Measurements from ENCODE around the gene ELL. TPM values are rescaled to one million over a fixed set of nuclear protein-coding genes. Genes with fewer than 3 reads are reported as not detected.
A peak's percentile ranks its signal among the peaks of the same experiment; 100 is the strongest.

Gene ELL
- total RNA-seq, 1 experiment from 2014 or later: 22.9 TPM

GRCh38 chr19:18538115-18538514, 16.2 kb upstream of the ELL start:
- Histone ChIP-seq H3K27ac (ENCODE audit: low read depth, low read length) (no peak overlapping the region), H3K4me3 (replicated peaks in 1 of 2; ENCODE audit: low read depth in 1 of 2, low read length in 2 of 2) (no peak overlapping the region), H3K27me3 (ENCODE audit: insufficient read depth, low read length) (no peaks in the 10 kb centered on the region), H4K20me1 (ENCODE audit: insufficient read depth) (no peaks in the 10 kb centered on the region), H2AFZ (ENCODE audit: low read depth, low read length, poor library complexity, severe bottlenecking) (no peak overlapping the region), H3K9me3 (ENCODE audit: control insufficient read depth in 1 of 2, insufficient read depth in 1 of 2, low read depth in 1 of 2, low read length in 2 of 2) (no peaks in the 10 kb centered on the region), H3K9ac (ENCODE audit: low read length) (no peak overlapping the region), H3K9me2 (ENCODE audit: insufficient read depth) (no peaks in the 10 kb centered on the region), H3K36me3 (ENCODE audit: control insufficient read depth in 1 of 2, insufficient read depth in 2 of 2, low read length in 2 of 2) (peaks cover 20 to 21% of the 10 kb centered on the region in 2 experiments; a peak in 3 of 4 replicates), H3K4me1 (ENCODE audit: control insufficient read depth in 1 of 2, insufficient read depth in 2 of 2, low read length in 2 of 2) (peaks cover 2 to 9% of the 10 kb centered on the region in 2 experiments), H3K79me2 (ENCODE audit: insufficient read depth, low read length) (peaks cover 17% of the 10 kb centered on the region), H3K4me2 (ENCODE audit: low read length) (no peak overlapping the region)
- intact Hi-C loops (cut with micrococcal nuclease): no loop called here
- no peak for ATAC-seq
- POLR2A ChIA-PET: no interaction called here
- no peak for DNase-seq (ENCODE audit: low read depth, low spot score)
- BruUV-seq (replicated peaks): no TSS peak
- CTCF ChIA-PET: no interaction called here
- RAD21 ChIA-PET (ENCODE audit: low non-redundant PET in 1 of 2, low total read pairs in 2 of 2, uncharacterized antibody in 2 of 2, unreplicated experiment in 2 of 2): no interaction called here
- TF ChIP-seq EZH2 (IDR thresholded peaks at IDR 0.05) (no peak), CBX3 (IDR thresholded peaks at IDR 0.05; ENCODE audit: low read depth) (no peak), YY1 (IDR thresholded peaks at IDR 0.05; ENCODE audit: extremely low read depth, insufficient replicate concordance, low read depth, low read length) (no peak), SIN3A (IDR thresholded peaks at IDR 0.05; ENCODE audit: low read depth) (no peak), ELF1 (IDR thresholded peaks at IDR 0.05; ENCODE audit: borderline replicate concordance, low read depth) (no peak), SRF (IDR thresholded peaks at IDR 0.05; ENCODE audit: low read depth) (no peak), RAD21 (IDR thresholded peaks at IDR 0.05; ENCODE audit: low read depth) (no peak), CEBPB (IDR thresholded peaks at IDR 0.05; ENCODE audit: low read depth) (no peak), TCF7L2 (IDR thresholded peaks at IDR 0.05; ENCODE audit: borderline replicate concordance, extremely low read depth, insufficient read depth, insufficient read length) (no peak), POLR2AphosphoS5 (IDR thresholded peaks at IDR 0.05; ENCODE audit: low read depth, low read length) (no peak)

- TF ChIP-seq ZFX (IDR thresholded peaks at IDR 0.05) (0 out of 2 replicates have a peak, but pooled peaks have one; percentile 13), ZNF274 (IDR thresholded peaks at IDR 0.05; ENCODE audit: low read depth, low read length) (no peak)
- ChIA-PET RAD21 (ENCODE audit: low non-redundant PET in 1 of 2, low total read pairs in 2 of 2, uncharacterized antibody in 2 of 2, unreplicated experiment in 2 of 2) (no interaction called here), POLR2A (no interaction called here), CTCF (no interaction called here)
- H3K36me3 ChIP-seq (ENCODE audit: control insufficient read depth in 1 of 2, insufficient read depth in 2 of 2, low read length in 2 of 2): peaks cover 20 to 27% of the 10 kb centered on the region in 2 experiments; a peak in 3 of 4 replicates
- no peaks in the 10 kb centered on the region for H3K9me3 ChIP-seq (ENCODE audit: control insufficient read depth in 1 of 2, insufficient read depth in 1 of 2, low read depth in 1 of 2, low read length in 2 of 2)
- DNase-seq (ENCODE audit: low read depth, low spot score) (no peak), ATAC-seq (no peak)
- peaks cover 2 to 7% of the 10 kb centered on the region in 2 experiments for H3K4me1 ChIP-seq (ENCODE audit: control insufficient read depth in 1 of 2, insufficient read depth in 2 of 2, low read length in 2 of 2)
- no peak overlapping the region for H3K27ac ChIP-seq (ENCODE audit: low read depth, low read length)
- peaks cover 14% of the 10 kb centered on the region for H3K79me2 ChIP-seq (ENCODE audit: insufficient read depth, low read length)
- no peak overlapping the region for H2AFZ ChIP-seq (ENCODE audit: low read depth, low read length, poor library complexity, severe bottlenecking)
- H4K20me1 ChIP-seq (ENCODE audit: insufficient read depth): no peaks in the 10 kb centered on the region
- no peak overlapping the region for H3K4me3 ChIP-seq (replicated peaks in 1 of 2; ENCODE audit: low read depth in 1 of 2, low read length in 2 of 2)
- intact Hi-C loops (cut with micrococcal nuclease): no loop called here
- H3K4me2 ChIP-seq (ENCODE audit: low read length): no peak overlapping the region
- H3K27me3 ChIP-seq (ENCODE audit: insufficient read depth, low read length): no peaks in the 10 kb centered on the region
- H3K9me2 ChIP-seq (ENCODE audit: insufficient read depth): no peaks in the 10 kb centered on the region
- H3K9ac ChIP-seq (ENCODE audit: low read length): no peak overlapping the region
- TSS peak; percentile 4 for BruUV-seq (replicated peaks)
Measured at GRCh38 chr19:18537431-18537830, 15.6 kb upstream of the ELL start.
